NB4 (cell line): ENCODE measurements around the gene ZNF512.

ENCODE experiments used
- MAX ChIP-seq: IDR thresholded peaks from 2 replicates; pipeline ENCODE4 v1.6.1; 2011; ENCODE audit warnings: low read depth, low read length
- MYC ChIP-seq: IDR thresholded peaks from 2 replicates; pipeline ENCODE4 v1.6.1; 2011; ENCODE audit warnings: low read depth, low read length
- POLR2A ChIP-seq: IDR thresholded peaks from 2 replicates; pipeline ENCODE4 v1.6.1; 2011; ENCODE audit warnings: mild to moderate bottlenecking; ENCODE audit not compliant: insufficient read length; ENCODE audit errors: extremely low read depth
- TF ChIP-seq, protein P1 (sequence below): IDR thresholded peaks from one replicate; pipeline ENCODE4 v1.5.1; 2012; ENCODE audit warnings: low read depth, low read length

DNA sequence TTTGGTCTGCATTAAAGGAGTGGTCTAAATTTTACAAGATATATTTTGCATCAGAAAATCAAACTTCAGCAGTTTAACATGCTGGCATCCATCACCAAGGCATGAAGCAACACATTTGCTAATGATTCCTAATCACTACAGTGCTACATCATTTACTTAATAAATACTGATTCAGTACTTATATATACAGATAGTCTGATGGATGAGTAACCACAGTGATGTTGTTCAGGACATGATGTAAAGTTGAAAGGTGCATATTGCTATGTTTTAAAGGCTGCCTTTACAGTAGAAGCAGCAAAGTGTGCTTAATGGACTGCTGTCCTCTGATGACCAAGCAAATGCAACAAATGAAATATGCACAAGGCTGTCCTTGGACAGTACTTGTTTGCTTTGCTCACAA lies 69.5 kb downstream of the ZNF512 start:
- TF ChIP-seq, protein P1, sequence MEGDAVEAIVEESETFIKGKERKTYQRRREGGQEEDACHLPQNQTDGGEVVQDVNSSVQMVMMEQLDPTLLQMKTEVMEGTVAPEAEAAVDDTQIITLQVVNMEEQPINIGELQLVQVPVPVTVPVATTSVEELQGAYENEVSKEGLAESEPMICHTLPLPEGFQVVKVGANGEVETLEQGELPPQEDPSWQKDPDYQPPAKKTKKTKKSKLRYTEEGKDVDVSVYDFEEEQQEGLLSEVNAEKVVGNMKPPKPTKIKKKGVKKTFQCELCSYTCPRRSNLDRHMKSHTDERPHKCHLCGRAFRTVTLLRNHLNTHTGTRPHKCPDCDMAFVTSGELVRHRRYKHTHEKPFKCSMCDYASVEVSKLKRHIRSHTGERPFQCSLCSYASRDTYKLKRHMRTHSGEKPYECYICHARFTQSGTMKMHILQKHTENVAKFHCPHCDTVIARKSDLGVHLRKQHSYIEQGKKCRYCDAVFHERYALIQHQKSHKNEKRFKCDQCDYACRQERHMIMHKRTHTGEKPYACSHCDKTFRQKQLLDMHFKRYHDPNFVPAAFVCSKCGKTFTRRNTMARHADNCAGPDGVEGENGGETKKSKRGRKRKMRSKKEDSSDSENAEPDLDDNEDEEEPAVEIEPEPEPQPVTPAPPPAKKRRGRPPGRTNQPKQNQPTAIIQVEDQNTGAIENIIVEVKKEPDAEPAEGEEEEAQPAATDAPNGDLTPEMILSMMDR, result no peak
- TF ChIP-seq POLR2A (no peak), MYC (no peak), MAX (no peak)
